GM21367 (cell line): ENCODE data around the gene CELA3A.
"Not testable (repeated sequence)": the region's sequence is repeated elsewhere in the genome, so short reads cannot be mapped to it uniquely, and the experiment has no call there.

Experiments used
- ATAC-seq: cut with Tn5 transposase; IDR thresholded peaks from one replicate; pipeline ENCODE4 v1.9.1; 2021; ENCODE audit not compliant: unreplicated experiment

The CELA3A gene

DNA sequence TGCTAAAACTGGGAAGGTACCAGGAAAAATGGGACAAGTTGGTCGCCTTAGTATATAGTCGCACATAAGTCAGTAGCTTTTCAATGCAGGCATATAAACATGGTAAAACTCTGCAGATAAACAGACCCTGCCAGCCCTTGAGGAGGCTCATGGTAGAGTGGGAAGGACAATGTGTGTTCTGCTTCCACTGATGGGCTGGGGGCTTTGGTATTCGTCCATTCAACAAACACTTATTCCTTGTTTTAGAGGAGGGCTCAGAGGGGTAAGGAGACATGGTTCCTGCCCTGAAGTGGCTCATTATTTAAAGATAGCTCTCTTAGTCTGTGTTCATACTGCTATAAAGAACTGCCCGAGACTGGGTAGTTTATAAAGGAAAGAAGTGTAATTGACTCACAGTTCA is 11.3 kb downstream of the CELA3A start:
- ATAC-seq = not testable (repeated sequence)

DNA sequence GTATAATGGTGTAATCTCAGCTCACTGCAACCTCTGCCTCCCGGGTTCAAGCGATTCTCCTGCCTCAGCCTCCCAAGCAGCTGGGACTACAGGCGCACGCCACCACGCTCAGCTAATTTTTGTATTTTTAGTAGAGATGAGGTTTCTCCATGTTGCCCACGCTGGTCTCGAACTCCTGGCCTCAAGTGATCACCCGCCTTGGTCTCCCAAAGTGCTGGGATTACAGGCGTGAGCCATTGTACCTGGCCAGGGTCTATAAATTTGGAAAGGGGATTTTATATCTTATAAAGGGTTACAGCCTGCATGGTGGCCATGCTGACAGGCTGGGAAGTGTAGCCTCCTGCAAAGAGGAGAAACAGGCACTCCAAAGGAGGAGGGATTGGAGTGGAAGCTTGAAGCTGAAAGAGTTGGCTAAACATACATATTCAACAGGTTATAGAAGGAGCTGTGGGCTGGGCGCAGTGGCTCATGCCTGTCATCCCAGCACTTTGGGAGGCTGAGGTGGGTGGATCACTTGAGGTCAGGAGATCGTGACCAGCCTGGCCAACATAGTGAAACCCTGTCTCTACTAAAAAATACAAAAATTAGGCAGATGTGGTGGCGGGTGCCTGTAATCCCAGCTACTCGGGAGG is 13.2 kb downstream of the CELA3A start:
- not testable (repeated sequence) for ATAC-seq

DNA sequence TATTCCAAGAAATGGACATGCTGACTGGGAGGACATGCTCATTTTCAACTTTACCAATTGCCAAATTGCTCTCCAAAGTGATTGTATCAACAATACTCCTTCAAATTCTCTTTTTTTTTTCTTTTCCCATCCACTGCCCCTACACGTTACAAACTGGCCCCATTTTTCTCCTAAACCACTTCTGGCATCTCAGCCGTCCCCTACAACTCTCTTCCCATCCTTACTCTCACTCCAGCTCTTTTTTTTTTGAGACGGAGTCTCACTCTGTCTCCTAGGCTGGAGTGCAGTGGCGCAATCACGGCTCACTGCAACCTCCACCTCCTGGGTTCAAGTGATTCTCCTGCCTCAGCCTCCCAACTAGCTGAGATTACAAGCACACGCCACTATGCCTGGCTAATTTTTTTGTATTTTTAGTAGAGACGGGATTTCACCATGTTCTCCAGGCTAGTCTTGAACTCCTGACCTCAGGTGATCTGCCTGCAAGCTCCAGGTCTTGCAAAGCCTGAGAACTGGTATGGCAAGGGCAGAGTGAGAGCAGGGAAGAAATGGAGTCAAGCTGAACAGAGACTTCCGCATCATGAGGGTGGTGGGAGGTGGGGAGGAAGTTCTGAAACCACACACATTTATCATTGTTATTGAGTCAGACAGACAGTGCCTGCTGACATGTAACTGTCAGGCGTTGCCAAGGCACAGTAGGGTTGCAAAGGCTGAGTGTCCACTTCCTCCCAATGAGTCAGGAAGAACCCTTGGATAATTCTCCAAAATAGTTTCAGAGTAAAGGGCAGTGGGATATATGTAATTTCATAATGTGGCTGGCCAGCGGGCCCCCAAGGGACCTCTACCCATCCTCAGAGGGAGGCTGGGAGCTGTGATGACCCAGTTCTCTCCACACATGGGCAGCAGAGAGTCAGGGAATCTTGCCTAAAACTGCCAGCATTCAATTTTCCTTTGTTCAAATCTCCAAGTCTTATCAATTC is 17.4 kb downstream of the CELA3A start:
- no peak for ATAC-seq

DNA sequence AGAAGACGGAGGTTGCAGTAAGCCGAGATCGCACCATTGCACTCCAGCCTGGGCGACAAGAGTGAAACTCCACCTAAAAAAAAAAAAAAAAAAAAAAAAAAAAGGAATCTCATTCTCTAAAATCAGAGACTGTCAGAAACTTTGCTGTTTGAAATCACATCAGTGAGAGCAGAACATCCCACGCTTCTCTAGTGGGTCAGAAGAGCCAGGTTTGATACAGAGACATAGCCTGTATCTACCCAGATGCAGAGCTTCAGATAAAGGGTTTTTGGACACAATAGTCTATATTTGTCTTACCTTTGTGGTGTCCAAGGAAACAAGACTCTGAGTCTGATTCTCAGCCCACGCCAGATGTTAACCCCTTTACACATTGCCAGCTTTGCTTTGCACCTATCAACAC is 19.6 kb downstream of the CELA3A start:
- no peak for ATAC-seq

DNA sequence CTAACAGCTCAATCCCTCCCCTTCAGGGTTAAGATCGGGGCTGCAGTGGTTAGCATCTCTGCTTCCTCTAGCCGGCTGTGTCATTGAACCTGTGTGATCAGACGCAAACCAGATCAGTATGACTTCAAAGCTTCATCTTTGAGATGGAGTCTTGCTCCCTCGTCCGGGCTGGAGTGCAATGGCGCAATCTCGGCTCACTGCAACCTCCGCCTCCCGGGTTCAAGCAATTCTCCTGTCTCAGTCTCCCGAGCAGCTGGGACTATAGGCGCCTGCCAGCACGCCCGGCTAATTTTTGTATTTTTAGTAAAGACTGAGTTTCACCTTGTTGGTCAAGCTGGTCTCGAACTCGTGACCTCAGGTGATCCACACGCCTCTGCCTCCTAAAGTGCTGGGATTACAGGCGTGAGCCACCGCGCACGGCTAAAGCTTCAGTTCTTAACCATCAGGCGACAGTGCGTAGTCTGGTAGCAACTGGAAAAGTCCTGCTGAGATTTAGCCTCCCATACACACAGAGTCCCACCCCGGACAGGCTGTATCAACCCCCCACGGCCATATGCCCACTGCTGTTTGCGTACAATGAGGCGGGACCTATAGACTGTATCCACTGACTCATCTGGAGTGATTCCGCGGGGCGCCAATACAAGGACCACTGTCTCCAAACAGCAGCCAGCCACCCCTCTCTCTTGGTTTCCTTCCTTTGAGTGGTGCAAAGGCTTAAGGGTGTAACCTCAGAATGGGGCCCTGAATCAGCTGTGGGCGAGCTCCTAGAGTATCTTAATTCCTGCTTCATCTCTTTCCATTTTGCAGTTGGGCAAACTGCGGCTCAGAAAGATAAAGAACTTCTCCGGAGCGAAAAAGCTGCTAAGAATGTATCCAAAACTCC is 23.3 kb downstream of the CELA3A start:
- ATAC-seq = peak; percentile 28

DNA sequence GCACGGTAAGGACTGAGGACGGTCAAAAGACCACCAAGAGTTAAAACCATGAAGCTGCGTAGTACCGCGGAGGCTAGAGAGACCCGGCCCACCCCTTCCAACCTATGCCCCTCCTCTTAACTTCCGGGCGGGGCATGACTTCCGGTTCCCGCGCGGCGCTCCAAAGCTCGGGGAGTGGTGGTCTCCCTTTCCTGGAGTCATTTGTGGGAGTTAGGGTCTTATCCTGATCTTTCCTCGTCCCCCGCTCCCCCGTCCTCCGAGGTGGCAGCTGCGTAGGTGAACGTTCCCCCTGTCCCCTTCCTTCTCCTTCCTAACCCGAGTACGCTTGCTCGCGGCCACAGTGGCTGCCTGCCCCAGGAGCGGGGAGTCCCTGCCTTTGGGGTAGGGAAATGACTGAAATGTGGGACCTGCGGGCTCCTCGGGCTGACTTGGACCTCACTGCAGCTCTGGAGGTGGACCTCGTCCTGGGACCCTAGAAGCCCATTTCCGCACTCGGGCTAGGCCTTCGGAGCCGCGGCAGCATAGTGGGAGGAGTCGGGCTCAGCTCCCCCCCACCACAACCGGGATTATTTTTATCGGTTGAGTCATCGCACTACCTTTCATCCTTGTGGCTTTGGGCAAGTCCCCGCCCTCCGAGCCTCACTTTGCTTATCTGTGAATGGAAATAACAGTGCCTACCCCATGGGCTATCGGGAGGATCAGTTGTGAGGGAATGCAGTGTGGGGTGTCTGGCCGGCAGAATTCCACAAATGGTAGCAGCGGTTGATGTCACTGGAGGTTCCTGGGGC is 24.1 kb downstream of the CELA3A start:
- peak; percentile 56 for ATAC-seq

DNA sequence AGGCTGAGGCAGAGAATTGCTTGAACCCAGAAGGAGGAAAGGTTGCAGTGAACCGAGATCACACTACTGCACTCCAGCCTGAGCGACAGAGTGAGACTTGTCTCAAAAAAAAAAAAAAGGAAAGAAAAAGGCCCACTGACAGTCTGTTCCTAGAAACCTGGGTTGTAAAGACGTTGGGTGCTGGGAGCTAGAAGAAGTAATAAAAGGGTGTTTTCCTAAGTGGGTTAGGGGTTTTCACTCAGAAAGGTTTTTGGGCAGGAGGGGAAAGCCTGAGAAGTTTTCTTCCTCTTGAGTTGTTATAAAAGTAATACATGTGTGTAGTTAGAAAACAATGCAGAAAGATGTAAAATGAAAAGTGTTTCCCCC is 25.4 kb downstream of the CELA3A start:
- no peak for ATAC-seq

DNA sequence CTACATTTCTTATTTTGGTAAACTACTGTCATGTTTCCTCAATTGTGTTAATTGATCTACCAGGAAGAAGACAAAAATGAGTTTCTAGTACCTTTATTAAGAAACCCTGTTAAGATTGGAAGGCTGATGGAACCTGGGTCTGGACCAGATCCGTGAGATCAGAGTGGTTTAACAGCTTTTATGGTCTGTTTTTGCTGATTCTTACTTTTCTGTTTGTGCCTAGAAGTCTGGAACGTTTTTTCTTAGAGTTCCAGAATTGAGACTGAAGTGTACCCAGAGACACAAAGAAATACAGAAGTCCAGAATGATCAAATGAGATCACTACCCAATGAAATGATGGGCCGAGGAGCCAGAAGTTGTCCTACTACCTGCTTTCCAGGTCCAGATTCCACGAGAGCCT is 28.6 kb downstream of the CELA3A start:
- no peak for ATAC-seq

DNA sequence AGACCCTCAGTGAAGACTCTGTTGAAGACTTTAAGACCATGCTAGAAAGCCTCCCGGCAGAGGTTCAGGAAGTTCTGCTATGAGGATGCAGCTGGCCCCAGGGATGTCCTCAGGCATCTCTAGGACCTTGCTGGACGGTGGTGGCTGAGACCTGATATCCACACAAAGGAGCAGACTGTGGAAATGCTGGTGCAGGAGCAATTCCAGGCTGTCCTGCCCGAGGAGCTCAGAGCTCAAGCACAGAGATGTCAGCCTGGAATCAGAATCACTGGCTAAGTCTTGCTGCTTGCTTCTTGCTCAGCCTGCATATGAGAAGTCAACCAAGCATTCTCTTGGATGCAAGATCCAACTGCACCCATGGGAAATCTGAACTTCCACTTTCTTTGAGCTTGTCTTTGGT is 29.0 kb downstream of the CELA3A start:
- ATAC-seq = no peak

DNA sequence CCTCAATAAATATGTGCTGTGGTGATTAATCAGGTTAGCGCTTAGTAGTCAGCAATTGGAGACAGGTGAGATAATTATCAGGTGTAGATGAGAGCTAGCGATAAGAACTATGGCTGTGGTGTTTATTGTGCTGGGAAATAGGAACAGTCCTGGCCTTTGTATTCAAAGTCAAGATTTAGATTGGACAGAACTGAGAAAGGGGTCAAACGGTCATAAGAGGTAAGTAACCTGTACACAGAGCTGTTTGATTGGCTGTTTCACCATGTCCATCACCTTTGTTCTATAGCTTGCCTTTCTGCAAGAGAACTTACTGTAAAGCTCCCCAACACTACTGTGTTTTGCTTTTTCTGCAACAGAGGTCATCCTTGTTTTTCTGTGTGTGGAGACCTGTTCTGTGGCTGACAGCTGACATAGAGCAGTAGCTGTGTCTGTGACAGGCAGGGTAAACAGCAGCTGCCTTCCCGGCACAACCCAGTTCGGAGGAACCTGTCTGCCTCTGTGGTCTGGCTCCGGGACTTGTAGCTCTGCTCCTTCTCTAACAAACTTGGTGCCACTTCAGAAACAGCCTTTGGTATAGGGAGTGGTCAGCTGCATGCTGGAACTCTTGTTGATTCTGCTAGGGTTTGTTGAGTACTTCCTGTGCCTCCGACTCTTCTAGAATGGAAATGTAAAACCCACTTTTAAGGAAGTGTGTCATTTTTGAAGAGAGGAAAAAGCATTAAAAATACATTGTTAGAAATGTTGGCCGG is 29.9 kb downstream of the CELA3A start:
- ATAC-seq = no peak

DNA sequence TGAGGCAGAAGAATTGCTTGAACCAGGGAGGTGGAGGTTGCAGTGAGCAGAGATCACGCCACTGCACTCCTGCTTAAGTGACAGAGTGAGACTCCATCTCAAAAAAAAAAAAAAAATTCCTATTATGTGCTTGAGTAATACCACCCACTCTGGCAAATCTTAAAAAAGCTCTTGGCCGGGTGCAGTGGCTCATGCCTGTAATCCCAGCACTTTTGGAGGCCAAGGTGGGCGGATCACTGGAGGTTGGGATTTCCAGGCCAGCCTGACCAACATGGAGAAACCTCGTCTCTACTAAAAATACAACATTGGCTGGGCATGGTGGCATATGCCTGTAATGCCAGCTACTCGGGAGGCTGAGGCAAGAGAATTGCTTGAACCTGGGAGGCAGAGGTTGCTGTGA is 33.4 kb downstream of the CELA3A start:
- ATAC-seq = not testable (repeated sequence)

DNA sequence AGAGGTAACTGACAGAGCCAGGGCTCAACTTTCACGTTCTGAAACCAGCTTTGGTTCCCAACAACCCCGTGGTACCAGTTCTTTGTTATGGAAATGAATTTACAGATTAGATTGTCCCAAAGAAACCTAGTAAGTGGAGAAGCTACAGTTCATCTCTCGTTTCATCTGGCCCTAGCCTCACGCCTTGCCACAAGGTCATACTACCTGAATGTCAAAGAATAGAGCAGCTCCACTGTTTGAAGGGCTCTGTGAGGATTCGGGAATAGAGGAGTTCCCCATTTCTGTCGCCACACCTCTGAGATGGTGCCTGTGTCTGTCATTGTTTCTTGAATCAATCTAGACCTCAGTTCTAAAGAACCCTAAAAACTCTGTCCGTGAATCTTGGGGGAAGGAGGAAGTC is 36.1 kb downstream of the CELA3A start:
- ATAC-seq = no peak

DNA sequence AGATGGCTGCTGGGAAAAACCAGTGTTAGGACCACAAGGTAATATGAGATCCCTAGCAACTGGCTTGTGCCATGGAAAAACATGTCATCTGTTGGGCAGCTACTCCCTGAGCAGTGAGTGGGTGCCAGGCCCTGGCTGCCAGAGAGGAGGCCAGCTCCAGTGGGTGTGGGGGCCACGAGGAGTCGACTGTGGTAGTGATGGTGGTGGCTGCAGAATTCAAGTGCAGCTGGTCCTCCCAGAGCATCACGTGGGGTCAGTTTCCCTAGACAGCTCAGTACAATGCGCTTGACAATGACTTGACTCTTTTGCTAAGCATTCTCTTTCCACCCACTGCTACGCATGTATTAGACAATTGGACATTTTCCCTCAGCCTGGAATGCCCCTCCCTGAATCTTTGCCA is 36.6 kb downstream of the CELA3A start:
- ATAC-seq = no peak

DNA sequence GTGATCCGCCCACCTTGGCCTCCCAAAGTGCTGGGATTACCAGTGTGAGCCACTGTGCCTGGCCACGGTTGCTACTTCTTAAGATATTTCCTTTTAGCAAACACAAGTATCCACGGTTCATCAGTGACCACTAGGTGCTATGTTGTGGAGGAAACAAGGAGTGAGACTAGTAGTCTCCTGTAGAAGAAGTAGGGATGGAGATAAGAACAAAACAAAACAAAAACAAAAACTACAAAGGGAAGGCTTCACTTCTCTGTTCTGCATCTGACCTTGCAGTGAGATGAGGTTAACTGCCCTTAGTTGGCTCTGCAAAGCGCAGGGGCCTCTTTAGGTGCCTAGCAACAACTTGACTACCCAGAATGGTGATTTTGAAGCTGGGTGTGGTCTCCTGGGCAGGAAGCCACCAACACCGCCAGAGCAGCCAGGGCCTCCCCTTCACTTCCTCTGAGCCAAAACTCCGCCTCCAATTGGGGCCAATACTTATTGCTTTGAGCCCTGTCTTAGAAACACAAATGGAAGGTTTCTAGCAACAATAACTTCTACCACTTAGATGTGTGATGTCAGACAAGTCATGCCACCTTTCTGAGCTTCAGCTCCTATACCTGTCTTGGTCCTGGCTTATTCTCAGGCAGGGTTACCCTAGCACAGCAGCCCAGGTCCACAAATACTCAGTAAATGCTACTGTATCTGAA is 38.3 kb downstream of the CELA3A start:
- peak; percentile 89 for ATAC-seq

DNA sequence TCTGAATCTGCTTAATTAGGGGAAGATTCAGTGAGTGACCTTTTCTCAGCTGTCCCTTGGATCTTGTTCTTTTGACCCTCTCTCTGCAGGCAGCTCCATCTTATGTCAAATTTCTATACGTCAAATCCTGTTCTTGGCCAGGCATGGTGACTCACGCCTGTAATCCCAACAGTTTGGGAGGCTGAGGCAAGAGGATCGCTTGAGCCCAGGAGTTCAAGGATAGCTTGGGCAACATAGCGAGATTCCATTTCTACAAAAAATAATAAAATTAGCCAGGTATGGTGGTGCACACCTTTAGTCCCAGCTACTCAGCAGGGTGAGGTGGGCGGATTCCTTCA is 38.8 kb downstream of the CELA3A start:
- no peak for ATAC-seq

DNA sequence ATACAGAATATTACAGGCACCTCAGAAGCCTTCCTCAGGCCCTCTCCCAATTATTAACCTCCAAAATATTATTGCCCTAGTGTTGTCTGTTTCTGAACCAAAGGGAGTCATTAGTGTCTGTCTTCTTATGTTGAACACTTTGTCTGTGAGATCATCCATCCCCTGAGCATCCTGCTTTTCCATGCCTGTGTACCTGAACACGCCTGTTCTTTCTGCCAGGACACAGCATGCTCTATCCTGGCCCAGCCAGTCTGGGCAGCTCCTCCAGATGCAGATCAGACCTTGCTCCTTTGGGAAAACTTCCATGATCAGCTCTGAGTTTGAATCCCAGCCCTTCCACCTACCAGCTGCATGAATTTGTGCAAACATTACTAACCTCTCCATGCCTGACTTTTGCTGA is 40.0 kb downstream of the CELA3A start:
- ATAC-seq = no peak

DNA sequence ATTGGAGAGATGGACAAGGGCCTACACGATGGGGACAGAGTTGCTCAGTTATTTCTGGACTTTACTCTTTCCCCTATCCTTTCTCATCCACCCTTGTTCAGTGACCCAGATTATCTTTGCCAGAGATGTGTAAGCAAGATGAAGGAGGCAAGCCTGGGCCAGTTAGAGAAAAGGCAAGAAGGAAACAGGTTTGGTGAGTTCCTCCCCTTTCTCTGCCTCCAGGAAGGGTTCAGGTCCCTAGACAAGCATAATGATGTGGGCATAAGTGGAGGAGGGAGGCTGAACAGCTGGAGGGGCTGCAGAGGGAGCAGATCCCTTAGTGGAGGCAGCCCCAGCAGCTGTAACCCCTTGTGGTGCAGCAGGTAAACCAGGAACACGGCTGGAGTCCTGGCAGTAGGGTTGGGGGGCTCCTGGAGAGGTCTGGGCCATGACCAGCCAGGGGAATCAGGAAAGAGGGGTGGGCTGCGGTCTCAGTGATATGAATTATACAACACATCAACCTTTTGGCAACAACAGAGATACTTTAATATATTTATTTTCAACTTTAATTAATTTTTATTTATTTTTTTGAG is 41.8 kb downstream of the CELA3A start:
- no peak for ATAC-seq

DNA sequence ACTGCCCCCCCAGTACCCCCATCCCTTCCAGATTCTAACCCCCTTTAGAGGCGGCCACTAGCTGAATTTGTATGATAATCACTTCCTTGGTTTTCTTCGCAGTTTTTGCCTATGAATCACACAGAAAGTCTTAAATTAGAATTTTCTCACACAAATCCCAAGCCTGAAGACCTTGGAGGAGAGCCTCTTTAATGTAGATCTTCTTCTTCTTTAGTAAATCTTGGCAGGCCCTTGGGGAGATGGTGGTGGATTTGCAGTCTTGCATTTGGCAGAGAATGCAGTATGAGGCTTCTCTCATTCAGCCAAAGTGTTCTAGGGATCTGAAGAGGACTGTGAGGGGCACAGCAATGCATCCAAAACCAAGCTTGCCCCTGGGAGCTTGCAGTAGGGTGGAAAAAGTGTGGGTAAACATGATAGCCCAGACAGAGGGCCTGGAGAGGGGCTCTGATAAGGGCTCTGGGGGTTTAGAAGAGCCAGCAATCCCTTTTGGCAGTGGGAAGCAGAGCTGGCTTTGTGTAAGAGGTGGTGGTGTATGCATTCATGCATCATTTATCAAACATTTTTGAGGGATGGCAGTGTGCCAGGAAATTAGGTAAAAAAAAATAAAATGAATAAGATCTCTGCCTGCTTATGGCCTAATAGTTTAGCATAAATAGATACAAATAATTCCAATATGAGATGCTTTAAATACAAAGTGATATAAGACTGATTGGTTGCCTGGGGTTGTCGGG is 43.4 kb downstream of the CELA3A start:
- no peak for ATAC-seq
